Measurements from ENCODE around the gene NCK2.

DNA sequence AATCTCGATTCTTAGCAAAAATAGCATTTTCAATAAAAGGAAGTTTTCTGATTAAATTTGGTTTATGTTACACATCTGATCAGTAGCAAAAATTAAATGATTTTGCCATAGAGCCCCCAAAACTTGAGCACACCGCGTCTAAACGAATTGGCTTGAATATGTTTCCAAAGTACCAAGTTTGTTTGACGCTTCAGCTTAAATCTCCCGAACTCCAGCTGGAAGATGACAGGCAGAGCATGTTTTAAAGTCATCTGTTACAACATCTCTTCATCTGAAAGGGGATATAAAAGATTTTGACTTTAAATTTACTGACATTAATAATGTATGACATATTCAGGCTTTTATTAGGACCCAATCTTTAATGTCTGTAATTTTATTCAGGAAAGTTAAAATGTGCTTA lies 129.8 kb downstream of the NCK2 start:
- TF ChIP-seq SUZ12 (IDR thresholded peaks at IDR 0.05; ENCODE audit: extremely low read depth, insufficient read depth, insufficient read length) (no peak), ZNF274 (IDR thresholded peaks at IDR 0.05; ENCODE audit: low read depth, low read length) (no peak)
